ENCODE measurements around the gene PIK3R5. TPM values are rescaled to one million over a fixed set of nuclear protein-coding genes. Genes with fewer than 3 reads are reported as not detected.
A peak's percentile ranks its signal among the peaks of the same experiment; 100 is the strongest.

Gene PIK3R5
- total and polyA plus RNA-seq, 8 donors, result 0.90 to 29.8 (median 5.1) TPM; not detected in 1

- no peak for DNase-seq
- no peak overlapping the region for H3K4me3 ChIP-seq
- TF ChIP-seq EP300 (IDR thresholded peaks at IDR 0.05) (no peak), POLR2AphosphoS5 (IDR thresholded peaks at IDR 0.05) (no peak), POLR2A (IDR thresholded peaks at IDR 0.05) (no peak), CTCF (IDR thresholded peaks at IDR 0.05) (no peak)
- H3K4me1 ChIP-seq, result peaks cover 0 to 7% (median 0%) of the 10 kb centered on the region in 4 donors
- H3K36me3 ChIP-seq, result no peaks in the 10 kb centered on the region
- peaks cover 0 to 5% (median 0%) of the 10 kb centered on the region in 3 donors for H3K27me3 ChIP-seq
- H3K9me3 ChIP-seq, result peaks cover 3 to 13% (median 9%) of the 10 kb centered on the region in 4 donors
- H3K27ac ChIP-seq, result peak overlapping the region in 2 of 5 donors; percentile 25 to 45
- 72 to 75% (median 74%) methylated on average over 6 of the region's 6 CpGs for WGBS, 5 donors
- intact Hi-C loops (cut with DNase I; ENCODE audit: low total_unique reads), result no loop called here
These were observed 31.2 kb downstream of the PIK3R5 start for GRCh38 chr17:8934346-8934745.

GRCh38 chr17:8930649-8931048 lies 34.9 kb downstream of the PIK3R5 start:
- WGBS, 5 donors, result 77 to 85% (median 81%) methylated on average over 4 of the region's 4 CpGs

GRCh38 chr17:8928347-8928746 lies 37.2 kb downstream of the PIK3R5 start:
- H3K36me3 ChIP-seq, result no peaks in the 10 kb centered on the region
- H3K9me3 ChIP-seq, result peaks cover 18 to 43% (median 32%) of the 10 kb centered on the region in 4 donors
- no peaks in the 10 kb centered on the region for H3K4me1 ChIP-seq
- H3K27me3 ChIP-seq, result peaks cover 0 to 5% (median 0%) of the 10 kb centered on the region in 3 donors
- no peak for DNase-seq
- intact Hi-C loops (cut with DNase I; ENCODE audit: low total_unique reads), result no loop called here
- no peak for TF ChIP-seq POLR2AphosphoS5 (IDR thresholded peaks at IDR 0.05)
- TF ChIP-seq CTCF (IDR thresholded peaks at IDR 0.05), result no peak
- no peak for TF ChIP-seq POLR2A (IDR thresholded peaks at IDR 0.05)
- TF ChIP-seq EP300 (IDR thresholded peaks at IDR 0.05), result no peak
- H3K4me3 ChIP-seq, result no peak overlapping the region
- no peak overlapping the region for H3K27ac ChIP-seq

More at GRCh38 chr17:8930649-8931048, 34.9 kb downstream of the PIK3R5 start:
- Histone ChIP-seq H3K27ac (no peak overlapping the region), H3K36me3 (no peaks in the 10 kb centered on the region), H3K27me3 (peaks cover 0 to 5% (median 0%) of the 10 kb centered on the region in 3 donors), H3K9me3 (peaks cover 18 to 43% (median 32%) of the 10 kb centered on the region in 4 donors), H3K4me1 (peaks cover 0 to 7% (median 0%) of the 10 kb centered on the region in 4 donors), H3K4me3 (no peak overlapping the region)
- intact Hi-C loops (cut with DNase I; ENCODE audit: low total_unique reads), result no loop called here
- no peak for DNase-seq
- TF ChIP-seq POLR2A (IDR thresholded peaks at IDR 0.05) (no peak), POLR2AphosphoS5 (IDR thresholded peaks at IDR 0.05) (no peak), CTCF (IDR thresholded peaks at IDR 0.05) (no peak), EP300 (IDR thresholded peaks at IDR 0.05) (no peak)

- Histone ChIP-seq H3K4me3 (no peak overlapping the region), H3K27me3 (peaks cover 3 to 5% (median 4%) of the 10 kb centered on the region in 3 donors), H3K4me1 (no peaks in the 10 kb centered on the region), H3K36me3 (no peaks in the 10 kb centered on the region), H3K27ac (no peak overlapping the region), H3K9me3 (peaks cover 18 to 43% (median 32%) of the 10 kb centered on the region in 4 donors)
- no peak for DNase-seq
- intact Hi-C loops (cut with DNase I; ENCODE audit: low total_unique reads), result no loop called here
- 87 to 96% (median 92%) methylated on average over 3 of the region's 3 CpGs for WGBS, 5 donors
- TF ChIP-seq POLR2A (IDR thresholded peaks at IDR 0.05), result no peak
- TF ChIP-seq POLR2AphosphoS5 (IDR thresholded peaks at IDR 0.05), result no peak
- no peak for TF ChIP-seq EP300 (IDR thresholded peaks at IDR 0.05)
- TF ChIP-seq CTCF (IDR thresholded peaks at IDR 0.05), result no peak
These were observed 38.1 kb downstream of the PIK3R5 start for GRCh38 chr17:8927395-8927794.

Measured in stomach (tissue), 9 donors.